Esophagus muscularis mucosa (tissue), 3 donors: ENCODE results near the gene FAM47E.

Experiments
- POLR2A ChIP-seq: fragments of 450-650 bp; IDR thresholded peaks from one replicate; pipeline ENCODE4 v1.6.1; 2017; ENCODE audit warnings: antibody characterized with exemption, moderate library complexity, mild to moderate bottlenecking, low read depth
- TF ChIP-seq, protein P1 (sequence below), 3 experiments: fragments of 200-600 bp in 2 of 3; fragments of 450-650 bp in 1 of 3; sonication (generic) in 2 of 3; IDR thresholded peaks; one replicate each; pipeline ENCODE4 v1.5.1; 2017 to 2019; ENCODE audit warnings: antibody characterized with exemption in 3 of 3, mild to moderate bottlenecking in 2 of 3, moderate library complexity in 1 of 3

- TF ChIP-seq, protein P1, sequence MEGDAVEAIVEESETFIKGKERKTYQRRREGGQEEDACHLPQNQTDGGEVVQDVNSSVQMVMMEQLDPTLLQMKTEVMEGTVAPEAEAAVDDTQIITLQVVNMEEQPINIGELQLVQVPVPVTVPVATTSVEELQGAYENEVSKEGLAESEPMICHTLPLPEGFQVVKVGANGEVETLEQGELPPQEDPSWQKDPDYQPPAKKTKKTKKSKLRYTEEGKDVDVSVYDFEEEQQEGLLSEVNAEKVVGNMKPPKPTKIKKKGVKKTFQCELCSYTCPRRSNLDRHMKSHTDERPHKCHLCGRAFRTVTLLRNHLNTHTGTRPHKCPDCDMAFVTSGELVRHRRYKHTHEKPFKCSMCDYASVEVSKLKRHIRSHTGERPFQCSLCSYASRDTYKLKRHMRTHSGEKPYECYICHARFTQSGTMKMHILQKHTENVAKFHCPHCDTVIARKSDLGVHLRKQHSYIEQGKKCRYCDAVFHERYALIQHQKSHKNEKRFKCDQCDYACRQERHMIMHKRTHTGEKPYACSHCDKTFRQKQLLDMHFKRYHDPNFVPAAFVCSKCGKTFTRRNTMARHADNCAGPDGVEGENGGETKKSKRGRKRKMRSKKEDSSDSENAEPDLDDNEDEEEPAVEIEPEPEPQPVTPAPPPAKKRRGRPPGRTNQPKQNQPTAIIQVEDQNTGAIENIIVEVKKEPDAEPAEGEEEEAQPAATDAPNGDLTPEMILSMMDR (IDR thresholded peaks at IDR 0.05): no peak
- TF ChIP-seq POLR2A: no peak
Observed at GRCh38 chr4:76322236-76322635, 70.7 kb downstream of the FAM47E start.
